Loucy (cell line): Measurements from ENCODE around the gene BPIFA1.

Experiments used
- H2AFZ ChIP-seq: fragments of 200-600 bp; sonication (generic); 2 replicates; pipeline ENCODE4 v1.6.0; 2016; ENCODE audit warnings: antibody characterized with exemption, mild to moderate bottlenecking, low read length, moderate library complexity
- H3F3A ChIP-seq: fragments of 200-600 bp; 2 replicates; pipeline ENCODE4 v1.6.0; 2016; ENCODE audit warnings: antibody characterized with exemption, low read depth, mild to moderate bottlenecking
- H3K27me3 ChIP-seq: fragments of 200-600 bp; sonication (generic); 2 replicates; pipeline ENCODE4 v1.6.1; 2014; ENCODE audit warnings: low read length, mild to moderate bottlenecking; ENCODE audit not compliant: insufficient read depth, poor library complexity, severe bottlenecking
- H3K36me3 ChIP-seq: fragments of 200-600 bp; sonication (generic); 2 replicates; pipeline ENCODE4 v1.6.1; 2016; ENCODE audit warnings: low read length; ENCODE audit not compliant: insufficient read depth
- H3K4me1 ChIP-seq: fragments of 200-600 bp; sonication (generic); 2 replicates; pipeline ENCODE4 v1.5.1; 2014; ENCODE audit warnings: low read length, mild to moderate bottlenecking; ENCODE audit not compliant: insufficient read depth, poor library complexity, severe bottlenecking
- H3K4me2 ChIP-seq: fragments of 200-600 bp; sonication (generic); 2 replicates; pipeline ENCODE4 v1.6.0; 2014; ENCODE audit warnings: antibody characterized with exemption, low read length, low read depth, mild to moderate bottlenecking; ENCODE audit not compliant: poor library complexity, severe bottlenecking
- H3K4me3 ChIP-seq: fragments of 200-600 bp; sonication (generic); 2 replicates; pipeline ENCODE4 v1.5.1; 2014; ENCODE audit warnings: low read length, mild to moderate bottlenecking, mixed read lengths; ENCODE audit not compliant: poor library complexity, severe bottlenecking
- H3K79me2 ChIP-seq: fragments of 200-600 bp; sonication (generic); 2 replicates; pipeline ENCODE4 v1.6.1; 2014; ENCODE audit warnings: low read length; ENCODE audit not compliant: insufficient read depth
- H3K9ac ChIP-seq: fragments of 200-600 bp; sonication (generic); 2 replicates; pipeline ENCODE4 v1.6.0; 2014; ENCODE audit warnings: mild to moderate bottlenecking, low read depth, low read length, moderate library complexity; ENCODE audit not compliant: poor library complexity, severe bottlenecking
- H3K9me2 ChIP-seq: fragments of 200-600 bp; sonication (generic); replicated peaks from 2 replicates; pipeline ENCODE4 v1.6.1; 2016; ENCODE audit warnings: low read depth, low read length, mixed read lengths
- H3K9me3 ChIP-seq: fragments of 200-600 bp; sonication (generic); 2 replicates; pipeline ENCODE4 v1.6.1; 2014; ENCODE audit warnings: mild to moderate bottlenecking, antibody characterized with exemption, low read length, low read depth; ENCODE audit not compliant: insufficient read depth
- H4K20me1 ChIP-seq: fragments of 200-600 bp; sonication (generic); 2 replicates; pipeline ENCODE4 v1.6.0; 2014; ENCODE audit warnings: antibody characterized with exemption, low read length, mild to moderate bottlenecking; ENCODE audit not compliant: insufficient read depth, poor library complexity, severe bottlenecking
- EZH2phosphoT487 ChIP-seq: fragments of 200-600 bp; IDR thresholded peaks from 2 replicates; pipeline ENCODE4 v1.6.1; 2018; ENCODE audit warnings: antibody characterized with exemption, mild to moderate bottlenecking, moderate library complexity, borderline replicate concordance
- TF ChIP-seq, protein P1 (sequence below): fragments of 200-600 bp; sonication (generic); conservative IDR thresholded peaks from 2 replicates; pipeline ENCODE4 v1.5.1; 2014; ENCODE audit warnings: mild to moderate bottlenecking, antibody characterized with exemption, low read length

Gene BPIFA1

GRCh38 chr20:33191484-33191883, 44.3 kb upstream of the BPIFA1 start:
- no peaks in the 10 kb centered on the region for H3K4me1 ChIP-seq
- no peaks in the 10 kb centered on the region for H3F3A ChIP-seq
- no peaks in the 10 kb centered on the region for H3K36me3 ChIP-seq
- H3K9me3 ChIP-seq, result no peaks in the 10 kb centered on the region
- no peaks in the 10 kb centered on the region for H3K79me2 ChIP-seq
- no peaks in the 10 kb centered on the region for H3K9me2 ChIP-seq
- no peaks in the 10 kb centered on the region for H4K20me1 ChIP-seq
- no peak overlapping the region for H2AFZ ChIP-seq
- TF ChIP-seq EZH2phosphoT487, result no peak
- TF ChIP-seq, protein P1, sequence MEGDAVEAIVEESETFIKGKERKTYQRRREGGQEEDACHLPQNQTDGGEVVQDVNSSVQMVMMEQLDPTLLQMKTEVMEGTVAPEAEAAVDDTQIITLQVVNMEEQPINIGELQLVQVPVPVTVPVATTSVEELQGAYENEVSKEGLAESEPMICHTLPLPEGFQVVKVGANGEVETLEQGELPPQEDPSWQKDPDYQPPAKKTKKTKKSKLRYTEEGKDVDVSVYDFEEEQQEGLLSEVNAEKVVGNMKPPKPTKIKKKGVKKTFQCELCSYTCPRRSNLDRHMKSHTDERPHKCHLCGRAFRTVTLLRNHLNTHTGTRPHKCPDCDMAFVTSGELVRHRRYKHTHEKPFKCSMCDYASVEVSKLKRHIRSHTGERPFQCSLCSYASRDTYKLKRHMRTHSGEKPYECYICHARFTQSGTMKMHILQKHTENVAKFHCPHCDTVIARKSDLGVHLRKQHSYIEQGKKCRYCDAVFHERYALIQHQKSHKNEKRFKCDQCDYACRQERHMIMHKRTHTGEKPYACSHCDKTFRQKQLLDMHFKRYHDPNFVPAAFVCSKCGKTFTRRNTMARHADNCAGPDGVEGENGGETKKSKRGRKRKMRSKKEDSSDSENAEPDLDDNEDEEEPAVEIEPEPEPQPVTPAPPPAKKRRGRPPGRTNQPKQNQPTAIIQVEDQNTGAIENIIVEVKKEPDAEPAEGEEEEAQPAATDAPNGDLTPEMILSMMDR, result no peak
- H3K9ac ChIP-seq, result no peak overlapping the region
- H3K4me3 ChIP-seq, result no peak overlapping the region
- H3K27me3 ChIP-seq, result no peaks in the 10 kb centered on the region
- no peak overlapping the region for H3K4me2 ChIP-seq

GRCh38 chr20:33191955-33192354, 43.8 kb upstream of the BPIFA1 start:
- Histone ChIP-seq H2AFZ (no peak overlapping the region), H3K36me3 (no peaks in the 10 kb centered on the region), H3K9me3 (no peaks in the 10 kb centered on the region), H4K20me1 (no peaks in the 10 kb centered on the region), H3K4me3 (no peak overlapping the region), H3K79me2 (no peaks in the 10 kb centered on the region), H3K9ac (no peak overlapping the region), H3K4me2 (no peak overlapping the region), H3K27me3 (no peaks in the 10 kb centered on the region), H3K4me1 (no peaks in the 10 kb centered on the region), H3F3A (no peaks in the 10 kb centered on the region), H3K9me2 (no peaks in the 10 kb centered on the region)
- TF ChIP-seq EZH2phosphoT487, result no peak
- TF ChIP-seq, protein P1, result no peak

DNA sequence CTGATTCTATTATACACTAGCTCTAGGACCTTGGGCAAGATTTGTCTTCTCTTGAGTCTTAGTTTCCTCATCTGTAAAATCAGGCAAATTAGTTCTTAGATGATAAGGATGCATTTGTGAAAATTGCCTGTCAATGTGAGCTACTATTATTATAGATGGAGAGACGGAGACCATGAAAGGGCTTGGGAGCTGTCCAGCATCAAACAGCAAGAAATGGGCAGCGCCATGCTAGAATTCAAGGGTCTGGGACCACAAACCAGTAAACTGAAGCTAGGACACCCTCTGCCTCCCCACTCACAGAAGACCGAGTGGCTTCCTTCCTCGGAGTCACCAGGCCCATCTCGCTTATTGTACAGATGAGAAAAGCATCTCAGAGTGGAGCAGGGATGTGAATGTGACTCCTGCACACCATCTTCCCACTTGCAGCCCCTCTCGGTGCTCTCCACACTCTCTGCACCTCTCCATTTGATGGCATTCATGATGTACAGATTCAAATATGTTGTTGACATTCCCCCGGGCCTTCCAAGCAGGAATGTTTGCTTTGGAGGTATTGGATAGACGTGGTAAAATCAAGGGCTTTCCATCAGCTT, 42.8 kb upstream of the BPIFA1 start:
- no peak overlapping the region for H3K9ac ChIP-seq
- H3K4me1 ChIP-seq, result no peaks in the 10 kb centered on the region
- no peaks in the 10 kb centered on the region for H3K79me2 ChIP-seq
- no peaks in the 10 kb centered on the region for H3K36me3 ChIP-seq
- TF ChIP-seq, protein P1, result no peak
- TF ChIP-seq EZH2phosphoT487, result no peak
- no peak overlapping the region for H3K4me2 ChIP-seq
- H2AFZ ChIP-seq, result no peak overlapping the region
- no peaks in the 10 kb centered on the region for H3K9me2 ChIP-seq
- no peaks in the 10 kb centered on the region for H3F3A ChIP-seq
- no peaks in the 10 kb centered on the region for H3K9me3 ChIP-seq
- no peaks in the 10 kb centered on the region for H4K20me1 ChIP-seq
- no peaks in the 10 kb centered on the region for H3K27me3 ChIP-seq
- H3K4me3 ChIP-seq, result no peak overlapping the region
